ENCODE data around the gene CRB2.

The CRB2 gene

GRCh38 chr9:123347289-123348060, 8.5 kb upstream of the CRB2 start:
- no peak for DNase-seq (ENCODE audit: low read depth)

- DNase-seq (ENCODE audit: low read depth), result no peak
Observed at GRCh38 chr9:123348317-123348992, 7.5 kb upstream of the CRB2 start.

GRCh38 chr9:123349033-123349432, 7.0 kb upstream of the CRB2 start:
- DNase-seq (ENCODE audit: low read depth), result no peak

GRCh38 chr9:123349691-123350480, 6.1 kb upstream of the CRB2 start:
- peak; percentile 51 for DNase-seq (ENCODE audit: low read depth)

- DNase-seq (ENCODE audit: low read depth), result no peak
Observed at GRCh38 chr9:123350590-123351310, 5.2 kb upstream of the CRB2 start.

- no peak for DNase-seq (ENCODE audit: low read depth)
Observed at GRCh38 chr9:123353041-123353440, 3.0 kb upstream of the CRB2 start.

- peak; percentile 21 for DNase-seq (ENCODE audit: low read depth)
Observed at GRCh38 chr9:123353984-123354591, 1.9 kb upstream of the CRB2 start.

GRCh38 chr9:123354806-123355508, 1.0 kb upstream of the CRB2 start:
- no peak for DNase-seq (ENCODE audit: low read depth)

- no peak for DNase-seq (ENCODE audit: low read depth)
Observed at GRCh38 chr9:123356851-123357742, 1.1 kb downstream of the CRB2 start.

GRCh38 chr9:123357743-123358059, 1.7 kb downstream of the CRB2 start:
- no peak for DNase-seq (ENCODE audit: low read depth)

GRCh38 chr9:123358181-123358905, 2.3 kb downstream of the CRB2 start:
- DNase-seq (ENCODE audit: low read depth), result no peak

- DNase-seq (ENCODE audit: low read depth), result no peak
Observed at GRCh38 chr9:123359106-123359505, 3.1 kb downstream of the CRB2 start.

GRCh38 chr9:123359546-123359945, 3.5 kb downstream of the CRB2 start:
- DNase-seq (ENCODE audit: low read depth), result no peak

GRCh38 chr9:123360161-123361085, 4.4 kb downstream of the CRB2 start:
- DNase-seq (ENCODE audit: low read depth), result no peak

- no peak for DNase-seq (ENCODE audit: low read depth)
Observed at GRCh38 chr9:123361086-123361730, 5.2 kb downstream of the CRB2 start.

- no peak for DNase-seq (ENCODE audit: low read depth)
Observed at GRCh38 chr9:123361731-123362510, 5.9 kb downstream of the CRB2 start.

- DNase-seq (ENCODE audit: low read depth), result no peak
Observed at GRCh38 chr9:123362856-123363255, 6.9 kb downstream of the CRB2 start.
